ENCODE results near the gene PRPF40A.

PRPF40A gene

GRCh38 chr2:152682663-152683062 is 34.6 kb downstream of the PRPF40A start:
- Histone ChIP-seq H3K36me3 (ENCODE audit: control insufficient read depth, low read depth, low read length) (peaks cover 54% of the 10 kb centered on the region), H3K27ac (ENCODE audit: low read length) (no peak overlapping the region), H3K4me3 (ENCODE audit: low read length) (no peak overlapping the region)

DNA sequence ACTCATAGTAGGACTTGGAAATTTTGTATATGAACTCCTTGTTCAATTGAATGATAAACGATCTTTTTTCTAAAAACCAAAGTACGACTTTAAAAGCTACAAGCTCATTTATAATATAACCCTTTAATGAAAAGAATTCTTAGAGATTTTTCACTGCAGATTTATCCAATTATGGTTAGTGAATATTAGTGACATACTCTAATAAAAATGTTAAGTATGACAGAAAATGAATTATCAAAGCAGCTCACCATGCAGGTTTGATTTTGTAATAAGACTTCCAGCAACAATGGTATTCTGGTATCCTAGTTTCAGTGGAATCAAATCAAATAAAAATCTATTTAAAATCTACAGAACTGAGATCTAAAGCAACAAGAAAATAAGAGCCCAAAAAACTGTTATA is 38.5 kb downstream of the PRPF40A start:
- H3K27ac ChIP-seq (ENCODE audit: low read length), result no peak overlapping the region
- peaks cover 9% of the 10 kb centered on the region for H3K9me3 ChIP-seq (ENCODE audit: control insufficient read depth, low read depth, low read length)
- no peaks in the 10 kb centered on the region for H3K4me1 ChIP-seq (ENCODE audit: control insufficient read depth, low read depth, low read length)
- no peak overlapping the region for H3K9ac ChIP-seq (ENCODE audit: low read length)
- H3K4me3 ChIP-seq (ENCODE audit: low read length), result no peak overlapping the region
- peaks cover 85% of the 10 kb centered on the region for H3K36me3 ChIP-seq (ENCODE audit: control insufficient read depth, low read depth, low read length)
- H3K27me3 ChIP-seq (ENCODE audit: control insufficient read depth, insufficient read depth, low read length), result no peaks in the 10 kb centered on the region

More at GRCh38 chr2:152682663-152683062, 34.6 kb downstream of the PRPF40A start:
- Histone ChIP-seq H3K27me3 (ENCODE audit: control insufficient read depth, insufficient read depth, low read length) (no peaks in the 10 kb centered on the region), H3K9me3 (ENCODE audit: control insufficient read depth, low read depth, low read length) (peaks cover 9% of the 10 kb centered on the region), H3K4me1 (ENCODE audit: control insufficient read depth, low read depth, low read length) (no peaks in the 10 kb centered on the region), H3K9ac (ENCODE audit: low read length) (no peak overlapping the region)

DNA sequence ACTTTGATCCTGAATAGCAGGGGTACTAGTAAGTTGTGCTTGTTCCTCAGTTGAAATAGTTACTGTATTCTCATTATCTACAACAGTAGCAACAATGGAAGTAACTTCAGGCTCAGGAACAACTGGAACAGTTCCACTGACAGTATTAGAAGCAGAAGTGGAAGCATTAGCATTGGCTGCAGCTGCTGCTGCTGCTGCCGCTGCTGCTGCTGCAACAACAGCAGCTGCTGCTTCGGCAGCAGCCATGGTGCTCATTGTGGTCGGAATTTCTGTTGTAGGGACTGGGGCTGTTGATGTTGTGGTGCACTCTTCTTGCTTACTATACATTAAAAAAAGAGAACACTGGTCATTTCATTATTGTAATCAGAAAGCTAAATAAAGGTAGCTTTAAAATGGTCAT is 40.8 kb downstream of the PRPF40A start:
- no peak overlapping the region for H3K9ac ChIP-seq (ENCODE audit: low read length)
- H3K4me1 ChIP-seq (ENCODE audit: control insufficient read depth, low read depth, low read length), result no peaks in the 10 kb centered on the region
- H3K4me3 ChIP-seq (ENCODE audit: low read length), result no peak overlapping the region
- no peaks in the 10 kb centered on the region for H3K9me3 ChIP-seq (ENCODE audit: control insufficient read depth, low read depth, low read length)
- H3K27me3 ChIP-seq (ENCODE audit: control insufficient read depth, insufficient read depth, low read length), result no peaks in the 10 kb centered on the region
- H3K36me3 ChIP-seq (ENCODE audit: control insufficient read depth, low read depth, low read length), result peaks cover 94% of the 10 kb centered on the region
- no peak overlapping the region for H3K27ac ChIP-seq (ENCODE audit: low read length)

GRCh38 chr2:152674334-152674733 is 42.9 kb downstream of the PRPF40A start:
- Histone ChIP-seq H3K4me1 (ENCODE audit: control insufficient read depth, low read depth, low read length) (no peaks in the 10 kb centered on the region), H3K9me3 (ENCODE audit: control insufficient read depth, low read depth, low read length) (no peaks in the 10 kb centered on the region), H3K36me3 (ENCODE audit: control insufficient read depth, low read depth, low read length) (peaks cover 93% of the 10 kb centered on the region), H3K4me3 (ENCODE audit: low read length) (no peak overlapping the region), H3K9ac (ENCODE audit: low read length) (no peak overlapping the region), H3K27ac (ENCODE audit: low read length) (no peak overlapping the region), H3K27me3 (ENCODE audit: control insufficient read depth, insufficient read depth, low read length) (no peaks in the 10 kb centered on the region)

DNA sequence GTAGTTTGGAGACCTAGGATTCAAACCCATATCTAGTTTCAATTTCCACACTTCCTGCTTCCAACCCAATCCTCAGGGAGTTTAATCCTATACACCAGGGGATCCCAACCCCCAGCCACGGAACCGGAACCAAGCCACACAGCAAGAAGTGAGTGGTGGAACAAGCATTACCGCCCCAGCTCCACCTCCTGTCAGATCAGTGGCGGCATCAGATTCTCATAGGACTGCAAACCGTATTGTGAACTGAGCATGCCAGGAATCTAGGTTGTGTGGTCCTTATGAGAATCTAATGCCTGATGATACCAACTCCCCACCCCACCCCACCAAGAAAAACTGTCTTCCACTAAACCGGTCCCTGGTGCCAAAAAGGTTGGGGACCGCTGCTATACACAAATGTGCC is 52.5 kb downstream of the PRPF40A start:
- H3K27ac ChIP-seq (ENCODE audit: low read length), result no peak overlapping the region
- H3K36me3 ChIP-seq (ENCODE audit: control insufficient read depth, low read depth, low read length), result peaks cover 94% of the 10 kb centered on the region
- no peaks in the 10 kb centered on the region for H3K4me1 ChIP-seq (ENCODE audit: control insufficient read depth, low read depth, low read length)
- H3K27me3 ChIP-seq (ENCODE audit: control insufficient read depth, insufficient read depth, low read length), result no peaks in the 10 kb centered on the region
- H3K9me3 ChIP-seq (ENCODE audit: control insufficient read depth, low read depth, low read length), result no peaks in the 10 kb centered on the region
- H3K9ac ChIP-seq (ENCODE audit: low read length), result no peak overlapping the region
- no peak overlapping the region for H3K4me3 ChIP-seq (ENCODE audit: low read length)

- Histone ChIP-seq H3K9ac (ENCODE audit: low read length) (no peak overlapping the region), H3K9me3 (ENCODE audit: control insufficient read depth, low read depth, low read length) (no peaks in the 10 kb centered on the region), H3K36me3 (ENCODE audit: control insufficient read depth, low read depth, low read length) (peaks cover 97% of the 10 kb centered on the region), H3K4me1 (ENCODE audit: control insufficient read depth, low read depth, low read length) (no peaks in the 10 kb centered on the region), H3K27ac (ENCODE audit: low read length) (no peak overlapping the region), H3K4me3 (ENCODE audit: low read length) (no peak overlapping the region), H3K27me3 (ENCODE audit: control insufficient read depth, insufficient read depth, low read length) (no peaks in the 10 kb centered on the region)
Measured at GRCh38 chr2:152661076-152661475, 56.2 kb downstream of the PRPF40A start.

DNA sequence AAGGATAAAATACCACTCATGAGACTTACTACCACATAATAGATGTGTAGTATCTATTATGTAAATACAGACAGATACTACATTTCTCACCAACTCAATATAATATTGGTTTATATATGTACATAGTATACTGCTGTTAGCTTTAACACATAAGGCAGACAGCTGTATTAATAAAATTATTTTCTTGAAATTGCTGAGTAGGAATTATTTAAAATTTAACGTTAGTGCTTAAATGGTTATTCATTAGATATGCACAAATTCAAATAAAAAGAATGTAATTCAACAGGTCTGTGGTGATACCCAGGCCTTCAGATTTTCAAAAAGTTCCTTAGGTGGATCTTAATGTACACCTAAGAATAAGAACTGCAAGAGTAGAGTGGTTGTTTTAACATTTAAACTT is 59.0 kb downstream of the PRPF40A start:
- Histone ChIP-seq H3K9me3 (ENCODE audit: control insufficient read depth, low read depth, low read length) (no peaks in the 10 kb centered on the region), H3K36me3 (ENCODE audit: control insufficient read depth, low read depth, low read length) (peaks cover 91% of the 10 kb centered on the region), H3K4me3 (ENCODE audit: low read length) (no peak overlapping the region), H3K4me1 (ENCODE audit: control insufficient read depth, low read depth, low read length) (no peaks in the 10 kb centered on the region), H3K9ac (ENCODE audit: low read length) (no peak overlapping the region), H3K27me3 (ENCODE audit: control insufficient read depth, insufficient read depth, low read length) (no peaks in the 10 kb centered on the region), H3K27ac (ENCODE audit: low read length) (no peak overlapping the region)

GRCh38 chr2:152657043-152657442 is 60.2 kb downstream of the PRPF40A start:
- H3K27ac ChIP-seq (ENCODE audit: low read length), result no peak overlapping the region
- no peaks in the 10 kb centered on the region for H3K27me3 ChIP-seq (ENCODE audit: control insufficient read depth, insufficient read depth, low read length)
- H3K9me3 ChIP-seq (ENCODE audit: control insufficient read depth, low read depth, low read length), result no peaks in the 10 kb centered on the region
- peaks cover 4% of the 10 kb centered on the region for H3K4me1 ChIP-seq (ENCODE audit: control insufficient read depth, low read depth, low read length)
- H3K36me3 ChIP-seq (ENCODE audit: control insufficient read depth, low read depth, low read length), result peaks cover 85% of the 10 kb centered on the region
- no peak overlapping the region for H3K9ac ChIP-seq (ENCODE audit: low read length)
- H3K4me3 ChIP-seq (ENCODE audit: low read length), result no peak overlapping the region

- Histone ChIP-seq H3K4me3 (ENCODE audit: low read length) (no peak overlapping the region), H3K4me1 (ENCODE audit: control insufficient read depth, low read depth, low read length) (peaks cover 6% of the 10 kb centered on the region), H3K36me3 (ENCODE audit: control insufficient read depth, low read depth, low read length) (peaks cover 76% of the 10 kb centered on the region), H3K27ac (ENCODE audit: low read length) (no peak overlapping the region), H3K9me3 (ENCODE audit: control insufficient read depth, low read depth, low read length) (no peaks in the 10 kb centered on the region), H3K27me3 (ENCODE audit: control insufficient read depth, insufficient read depth, low read length) (no peaks in the 10 kb centered on the region), H3K9ac (ENCODE audit: low read length) (no peak overlapping the region)
Measured at GRCh38 chr2:152655880-152656279, 61.4 kb downstream of the PRPF40A start.

DNA sequence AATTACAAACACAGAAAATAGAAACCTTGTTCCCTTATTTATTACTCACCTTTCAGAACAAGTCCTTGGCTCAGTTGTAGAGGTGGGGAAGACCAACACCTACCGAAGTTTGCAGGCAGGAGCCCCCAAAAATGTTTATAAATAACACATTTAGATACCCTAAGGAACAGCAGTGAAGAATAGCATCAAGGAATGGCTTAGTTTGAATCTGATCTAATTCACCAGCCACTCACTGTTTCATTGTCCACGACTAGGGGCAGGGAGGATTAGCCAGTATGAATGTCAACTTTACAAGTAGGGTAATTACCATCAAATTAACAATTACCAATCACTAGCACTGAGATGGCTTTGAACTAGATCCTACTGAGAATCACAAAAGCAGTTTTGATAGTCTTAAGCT is 65.4 kb downstream of the PRPF40A start:
- Histone ChIP-seq H3K4me3 (ENCODE audit: low read length) (no peak overlapping the region), H3K27me3 (ENCODE audit: control insufficient read depth, insufficient read depth, low read length) (no peaks in the 10 kb centered on the region), H3K27ac (ENCODE audit: low read length) (no peak overlapping the region), H3K36me3 (ENCODE audit: control insufficient read depth, low read depth, low read length) (peaks cover 45% of the 10 kb centered on the region), H3K9me3 (ENCODE audit: control insufficient read depth, low read depth, low read length) (no peaks in the 10 kb centered on the region), H3K9ac (ENCODE audit: low read length) (no peak overlapping the region), H3K4me1 (ENCODE audit: control insufficient read depth, low read depth, low read length) (peaks cover 20% of the 10 kb centered on the region)

DNA sequence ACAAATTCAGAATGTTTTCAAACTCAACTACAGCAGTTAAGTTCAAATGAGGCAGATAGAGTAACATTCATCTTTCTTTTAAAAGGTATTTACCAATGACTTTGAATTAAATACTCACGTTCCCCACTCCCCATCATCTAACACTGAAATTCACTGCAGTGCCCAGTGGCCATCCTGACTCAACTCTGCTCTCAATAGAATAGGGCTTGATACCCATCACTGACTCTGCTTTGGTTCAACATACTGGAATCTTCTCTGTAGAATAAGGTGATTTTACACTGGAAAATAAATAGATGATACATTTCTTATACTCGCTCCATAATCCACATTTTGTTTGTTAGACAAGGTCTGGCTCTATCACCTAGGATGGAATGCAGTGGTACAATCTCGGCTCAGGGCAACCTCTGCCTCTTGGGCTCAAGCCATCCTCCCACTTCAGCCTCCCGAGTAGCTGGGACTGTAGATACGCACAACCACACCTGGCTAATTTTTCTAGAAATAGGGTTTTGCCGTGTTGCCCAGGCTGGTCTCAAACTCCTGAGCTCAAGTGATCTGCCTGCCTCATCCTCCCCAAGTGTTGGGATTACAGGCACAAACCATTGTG is 66.4 kb downstream of the PRPF40A start:
- Histone ChIP-seq H3K27ac (ENCODE audit: low read length) (no peak overlapping the region), H3K4me3 (ENCODE audit: low read length) (no peak overlapping the region), H3K4me1 (ENCODE audit: control insufficient read depth, low read depth, low read length) (peaks cover 20% of the 10 kb centered on the region), H3K27me3 (ENCODE audit: control insufficient read depth, insufficient read depth, low read length) (no peaks in the 10 kb centered on the region), H3K9ac (ENCODE audit: low read length) (no peak overlapping the region), H3K9me3 (ENCODE audit: control insufficient read depth, low read depth, low read length) (no peaks in the 10 kb centered on the region), H3K36me3 (ENCODE audit: control insufficient read depth, low read depth, low read length) (peaks cover 36% of the 10 kb centered on the region)

DNA sequence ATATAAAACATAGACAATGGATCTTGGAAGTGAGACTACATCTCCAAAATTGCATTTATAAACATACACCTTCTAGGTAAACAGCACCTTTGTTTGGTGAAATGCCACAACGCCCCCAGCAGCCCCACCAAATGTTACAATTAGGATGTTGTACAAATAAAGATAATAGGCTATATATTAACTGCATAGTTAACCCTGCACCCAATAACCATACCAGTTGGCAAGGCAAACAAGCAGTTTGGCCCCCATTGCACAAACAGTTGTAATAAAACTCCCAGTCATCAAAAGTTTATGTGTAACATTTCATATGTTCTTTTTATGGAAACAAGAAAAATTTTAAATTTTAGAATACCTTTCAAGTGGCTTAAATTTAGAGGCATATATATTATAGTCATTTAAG is 67.3 kb downstream of the PRPF40A start:
- no peaks in the 10 kb centered on the region for H3K9me3 ChIP-seq (ENCODE audit: control insufficient read depth, low read depth, low read length)
- no peak overlapping the region for H3K4me3 ChIP-seq (ENCODE audit: low read length)
- H3K4me1 ChIP-seq (ENCODE audit: control insufficient read depth, low read depth, low read length), result peaks cover 20% of the 10 kb centered on the region
- no peaks in the 10 kb centered on the region for H3K27me3 ChIP-seq (ENCODE audit: control insufficient read depth, insufficient read depth, low read length)
- H3K36me3 ChIP-seq (ENCODE audit: control insufficient read depth, low read depth, low read length), result peaks cover 31% of the 10 kb centered on the region
- no peak overlapping the region for H3K27ac ChIP-seq (ENCODE audit: low read length)
- H3K9ac ChIP-seq (ENCODE audit: low read length), result no peak overlapping the region

Measured in iPS-18a (cell line).